HG03565 (cell line): ENCODE data around the gene GLMP.
A peak's percentile ranks its signal among the peaks of the same experiment; 100 is the strongest.

Experiments
- ATAC-seq: cut with Tn5 transposase; IDR thresholded peaks from one replicate; pipeline ENCODE4 v1.9.1; 2021; ENCODE audit warnings: mild to moderate bottlenecking, moderate library complexity; ENCODE audit not compliant: unreplicated experiment

GLMP gene

DNA sequence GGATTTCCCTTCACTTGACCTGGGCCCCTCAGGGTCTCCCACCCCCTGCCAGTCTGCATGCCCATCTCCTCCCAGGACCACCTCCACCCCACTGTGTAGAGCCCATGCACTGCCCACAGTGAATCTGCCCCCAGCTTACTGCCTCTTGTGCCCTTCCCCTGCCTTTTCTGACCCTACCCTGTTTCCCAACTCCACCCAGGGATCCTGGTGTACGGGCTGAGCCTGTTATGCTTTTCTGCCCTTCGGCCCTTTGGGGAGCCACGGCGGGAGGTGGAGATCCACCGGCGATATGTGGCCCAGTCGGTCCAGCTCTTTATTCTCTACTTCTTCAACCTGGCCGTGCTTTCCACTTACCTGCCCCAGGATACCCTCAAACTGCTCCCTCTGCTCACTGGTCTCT is 9.4 kb downstream of the GLMP start:
- ATAC-seq: no peak

DNA sequence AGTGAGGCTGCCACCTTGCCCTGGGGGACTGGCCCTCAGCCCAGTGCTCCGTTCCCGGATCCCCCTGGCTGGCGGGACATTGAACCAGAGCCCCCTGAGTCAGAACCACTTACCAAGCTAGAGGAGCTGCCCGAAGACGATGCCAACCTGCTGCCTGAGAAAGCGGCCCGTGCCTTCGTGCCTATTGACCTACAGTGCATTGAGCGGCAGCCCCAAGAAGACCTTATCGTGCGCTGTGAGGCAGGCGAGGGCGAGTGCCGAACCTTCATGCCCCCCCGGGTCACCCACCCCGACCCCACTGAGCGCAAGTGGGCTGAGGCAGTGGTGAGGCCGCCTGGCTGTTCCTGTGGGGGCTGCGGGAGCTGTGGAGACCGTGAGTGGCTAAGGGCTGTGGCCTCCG is 10.0 kb downstream of the GLMP start:
- ATAC-seq: no peak

DNA sequence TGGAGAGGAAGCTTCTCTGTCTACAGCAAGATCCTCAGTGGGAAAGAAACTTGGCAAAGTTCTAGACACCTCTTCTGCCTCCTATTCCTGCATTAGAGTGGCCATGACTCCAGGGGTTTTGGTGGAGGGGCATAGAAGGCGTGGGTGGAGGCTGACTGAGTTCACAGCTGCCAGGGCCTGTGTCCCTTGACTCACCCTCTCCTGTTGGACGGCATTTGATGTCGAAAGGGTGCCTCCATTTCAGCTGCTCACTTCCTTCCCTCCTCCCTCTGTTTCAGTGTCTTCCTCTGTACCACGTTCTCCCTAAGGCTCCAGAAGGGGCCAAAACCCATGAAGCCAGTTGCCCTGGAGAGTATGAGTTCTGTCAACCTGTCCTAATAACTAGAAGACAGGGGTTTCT is 10.7 kb downstream of the GLMP start:
- no peak for ATAC-seq

DNA sequence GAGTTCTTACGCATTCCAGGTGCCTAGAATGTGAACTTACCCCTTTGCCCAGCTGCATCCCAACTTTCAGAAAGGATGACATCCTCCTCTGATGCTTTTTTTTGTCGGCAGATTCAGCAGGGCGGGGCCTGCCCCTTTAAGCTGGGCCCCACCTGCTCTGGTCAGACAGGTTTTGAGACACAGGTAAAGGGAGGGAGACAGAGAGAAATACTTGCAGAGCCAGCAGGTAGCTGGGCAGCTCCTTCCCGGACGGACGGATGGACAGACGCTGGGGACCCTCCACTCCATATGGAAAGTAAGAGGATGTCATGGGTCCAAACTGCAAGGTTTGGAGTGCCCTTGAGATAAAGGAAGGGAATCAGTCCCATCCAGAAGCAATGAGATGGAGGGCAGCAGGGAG is 11.4 kb downstream of the GLMP start, which contains the start of gene TMEM79:
Gene TMEM79, plus strand, starts transcription at position 214 of the 400 bp plus-strand sequence. CDS start 902 bp downstream, outside the sequence.
- ATAC-seq: no peak

DNA sequence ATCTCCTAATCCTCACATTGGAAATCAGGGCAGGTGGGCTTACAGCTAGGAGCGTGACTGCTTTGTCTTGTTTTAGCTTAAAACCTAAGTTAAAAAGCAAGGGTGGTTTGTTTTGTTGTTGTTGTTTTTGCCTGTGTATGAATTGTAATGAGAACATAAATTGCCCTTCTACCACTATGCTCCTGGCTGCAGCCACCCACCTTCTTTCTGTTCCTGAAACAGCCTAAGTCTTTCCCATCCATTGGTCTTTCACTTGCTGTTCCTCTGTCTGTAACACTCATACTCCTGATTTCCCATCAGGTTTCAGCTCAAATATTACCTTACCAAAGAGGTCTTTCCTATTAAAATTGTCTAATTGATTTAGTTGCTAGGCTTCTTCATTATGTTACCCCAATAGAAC is 12.0 kb downstream of the GLMP start:
- no peak for ATAC-seq

DNA sequence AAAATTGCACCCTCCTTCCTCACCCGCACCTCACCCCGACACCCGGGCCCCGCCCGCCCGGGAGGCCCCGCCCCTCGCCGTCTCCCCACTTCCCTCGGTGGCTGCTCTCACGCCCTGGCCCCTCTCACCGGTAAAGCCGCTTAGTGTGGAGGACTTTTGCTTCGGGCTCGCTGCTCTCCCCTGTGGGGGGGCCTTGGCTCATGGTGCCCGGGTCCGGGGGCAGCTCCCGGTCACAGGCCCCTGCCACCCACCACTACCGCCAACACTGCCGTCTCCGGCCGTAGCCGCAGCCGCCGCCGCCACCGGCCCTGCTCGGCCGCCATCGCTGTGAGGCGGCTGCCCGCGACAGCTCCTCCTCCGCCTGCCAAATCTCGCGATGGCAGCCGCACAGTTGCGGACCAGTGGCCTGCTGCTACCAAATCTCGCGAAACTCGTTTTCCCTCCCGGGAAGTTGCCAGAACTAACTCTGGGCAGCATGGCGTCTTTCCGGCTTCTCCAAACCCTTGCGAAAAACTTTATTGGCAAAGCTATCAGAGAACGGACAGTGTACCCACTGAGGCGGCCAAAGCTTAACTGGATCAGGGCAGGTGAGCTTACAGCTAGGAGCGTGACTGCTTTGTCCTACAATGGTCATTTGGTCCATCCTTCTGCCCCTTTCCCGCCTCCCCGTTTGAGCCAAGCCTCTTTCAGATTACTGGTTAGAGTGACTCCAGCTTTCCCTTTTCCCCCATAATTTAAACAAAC is 12.8 kb downstream of the GLMP start, which contains the start of gene SMG5:
Gene SMG5, minus strand, starts transcription at position 347 of the 744 bp plus-strand sequence. Its CDS starts 145 bp downstream, at position 202.
- ATAC-seq: peak; percentile 65

DNA sequence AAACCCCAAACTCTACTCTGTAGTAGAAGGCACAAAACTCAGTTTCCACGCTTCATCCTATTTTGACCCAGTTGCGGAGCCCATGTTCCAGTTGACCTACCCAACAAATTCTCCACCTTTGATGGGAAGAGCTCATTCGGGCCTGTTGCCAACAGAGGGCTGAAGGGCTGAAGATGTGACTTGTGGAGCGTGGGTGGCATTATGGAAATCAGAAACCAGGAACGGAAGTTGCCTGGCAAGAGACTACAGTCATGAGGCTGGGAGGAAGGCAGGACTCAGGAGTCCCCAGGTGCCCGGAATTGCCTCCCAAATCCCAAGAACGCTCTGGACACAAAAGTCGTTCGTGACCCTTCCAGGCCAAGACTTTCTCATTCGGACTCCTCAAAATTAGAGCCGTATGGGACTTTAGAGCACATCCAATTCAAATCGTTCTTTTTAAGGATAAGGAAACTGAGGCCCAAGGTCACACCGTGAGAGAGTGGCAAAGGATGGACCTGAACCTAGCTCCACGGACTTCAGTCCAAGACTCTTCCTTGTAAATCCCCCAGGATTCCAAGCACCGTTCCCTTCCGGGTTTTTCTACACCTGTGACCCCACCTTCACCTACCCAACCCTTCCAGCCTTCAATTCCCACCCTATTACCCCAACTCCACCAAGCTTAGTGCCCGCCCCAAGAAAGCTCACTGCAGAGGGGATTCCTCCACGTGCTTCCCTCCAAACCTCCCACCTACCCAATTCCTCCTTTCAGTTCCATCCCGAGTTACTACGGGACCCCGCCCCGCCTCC is 13.6 kb downstream of the GLMP start:
- ATAC-seq: no peak

DNA sequence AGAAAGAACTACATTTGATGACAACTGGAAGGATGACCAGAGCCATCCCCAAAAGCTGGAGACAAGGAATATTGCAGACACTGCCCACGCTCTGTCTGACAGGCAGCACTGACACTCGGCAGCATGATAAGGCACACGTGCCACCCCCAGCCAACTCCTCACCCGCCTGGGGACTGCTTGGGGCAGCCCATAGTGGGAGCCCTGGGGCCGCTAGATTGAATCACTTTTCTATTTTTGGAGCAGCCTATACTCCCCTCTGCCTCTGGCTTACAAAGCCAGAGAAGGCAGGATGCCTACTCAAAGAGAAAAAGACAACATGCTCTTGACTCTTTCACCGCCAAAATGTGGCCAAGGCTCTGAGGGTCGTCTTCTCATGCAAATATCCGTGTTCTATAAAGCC is 14.2 kb downstream of the GLMP start:
- peak; percentile 33 for ATAC-seq

DNA sequence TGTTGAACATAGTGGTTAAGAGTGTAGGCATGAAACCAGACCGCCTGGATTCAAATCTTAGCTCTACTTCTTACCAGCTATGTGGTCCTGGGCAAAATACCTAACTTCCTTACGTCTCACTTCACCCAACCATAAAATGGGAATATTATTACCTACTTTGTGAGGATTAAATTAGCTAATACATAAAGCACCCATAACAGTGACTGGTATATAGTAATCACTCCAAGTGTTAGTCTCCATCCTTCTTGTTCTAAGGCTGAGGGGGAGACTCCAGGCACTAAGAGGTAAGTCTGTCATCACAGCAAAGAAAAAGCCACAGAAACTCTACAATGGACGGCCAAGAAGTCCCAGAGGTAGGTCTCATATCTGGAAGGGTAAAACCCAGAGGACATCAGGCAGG is 15.6 kb downstream of the GLMP start:
- ATAC-seq: no peak

DNA sequence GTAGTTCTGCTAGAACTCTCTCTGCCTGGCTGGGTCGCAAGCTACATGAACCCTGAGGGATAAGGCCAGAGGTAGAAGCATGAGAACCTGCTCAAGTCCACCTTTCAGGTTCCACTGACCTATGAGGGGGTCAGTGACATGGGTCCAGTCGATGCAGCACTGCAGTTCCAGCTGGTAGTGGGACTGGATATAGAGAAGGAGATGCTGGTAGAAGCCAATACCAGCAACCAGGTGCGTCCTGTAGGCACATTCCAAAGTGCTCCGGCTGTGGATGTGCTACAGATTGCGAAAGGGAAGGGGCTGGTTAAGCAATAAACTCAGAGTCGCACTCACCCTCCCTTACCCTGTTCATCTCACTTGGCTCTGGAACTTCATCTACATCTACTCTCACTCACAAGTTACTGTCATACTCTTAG is 18.5 kb downstream of the GLMP start:
- no peak for ATAC-seq

DNA sequence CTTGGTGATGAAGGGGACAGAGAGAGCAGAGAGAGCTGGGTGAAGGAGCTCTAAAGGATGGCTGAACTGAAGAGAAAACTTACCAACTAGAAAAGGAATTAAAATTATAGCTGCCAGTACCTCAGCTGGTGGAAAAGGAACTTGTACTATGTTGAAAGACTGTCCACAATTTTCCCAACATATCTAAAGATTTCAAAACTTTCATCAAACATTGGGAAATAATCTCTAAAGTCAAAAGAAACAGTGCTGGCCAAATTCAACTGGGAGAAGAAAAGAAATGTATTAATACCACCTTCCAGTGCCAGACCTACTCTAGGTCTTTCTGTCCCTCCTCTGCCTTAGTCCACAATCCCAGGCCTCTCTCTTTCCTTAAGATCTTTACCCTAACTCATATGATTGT is 18.9 kb downstream of the GLMP start:
- no peak for ATAC-seq

DNA sequence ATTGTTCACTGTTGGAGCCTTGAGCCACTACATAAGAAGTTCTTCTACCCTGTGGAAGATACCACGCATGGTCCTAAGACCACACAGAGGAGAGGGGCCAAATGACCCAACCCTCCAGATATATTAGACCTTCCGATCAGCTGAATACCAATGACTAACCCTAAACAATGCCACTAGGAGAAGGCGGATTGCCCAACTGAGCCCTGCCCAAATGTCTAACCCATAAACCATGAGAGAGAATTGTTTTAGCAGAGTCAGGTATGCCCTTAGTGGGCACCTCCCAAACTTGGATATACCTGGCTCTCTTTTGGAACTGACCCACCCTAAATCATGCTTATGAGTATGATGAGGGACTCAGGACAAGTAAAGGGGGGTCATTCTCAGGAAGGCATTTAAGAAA is 25.2 kb downstream of the GLMP start:
- no peak for ATAC-seq

DNA sequence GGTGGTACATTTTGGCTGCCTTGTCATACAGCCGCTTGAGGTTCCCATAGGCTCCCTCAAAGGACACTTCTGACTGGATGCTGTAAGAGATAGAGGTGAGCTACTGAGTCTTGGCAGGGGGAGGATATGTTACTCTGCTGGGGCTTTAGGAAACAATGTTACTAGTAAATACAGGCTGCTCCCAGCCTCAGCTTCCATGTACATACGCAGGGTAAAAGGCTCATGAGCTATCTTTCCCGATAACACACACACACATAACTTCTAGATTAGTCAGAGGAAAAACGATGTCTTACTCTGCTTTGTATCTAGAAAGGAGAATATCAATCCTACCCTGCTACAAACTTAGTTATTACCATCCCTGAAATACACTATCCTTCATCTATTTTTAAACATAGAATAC is 27.1 kb downstream of the GLMP start:
- ATAC-seq: no peak

DNA sequence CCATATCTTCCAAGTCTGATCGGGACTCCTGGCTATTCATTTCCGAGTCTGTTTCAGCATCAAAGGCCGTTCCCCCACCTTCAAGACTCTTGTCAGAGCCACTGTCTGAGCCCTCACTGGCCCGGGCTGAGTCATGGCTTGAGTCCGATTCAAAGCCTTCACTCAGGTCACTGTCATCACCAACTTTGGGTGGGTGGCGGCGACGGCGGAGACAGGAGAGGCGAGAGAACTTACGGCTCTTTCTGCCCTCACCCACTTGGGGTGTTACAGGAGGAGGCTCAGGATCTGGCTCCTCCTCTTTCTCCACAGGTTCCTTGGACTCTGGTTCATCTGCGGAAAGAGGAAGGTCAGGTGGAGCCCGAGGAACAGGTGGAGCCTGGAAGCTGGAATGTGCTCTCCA is 29.4 kb downstream of the GLMP start:
- no peak for ATAC-seq

DNA sequence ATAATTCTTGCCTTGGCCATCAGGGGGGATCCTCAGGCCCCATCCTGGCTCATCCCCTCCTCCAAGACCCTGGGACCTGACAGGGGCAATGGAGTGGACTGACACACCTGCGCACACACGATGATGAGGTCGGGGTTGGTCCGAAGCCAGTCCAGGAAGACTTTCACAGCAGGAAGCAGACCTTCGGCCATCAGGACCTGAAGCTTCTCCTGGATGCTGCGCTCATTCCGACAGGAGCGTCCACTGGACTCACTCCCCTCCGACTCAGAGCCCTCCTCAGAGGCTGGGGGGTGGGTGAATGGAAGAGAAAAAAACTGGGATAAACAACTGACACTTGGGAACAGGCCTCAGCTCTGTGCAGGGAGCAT is 32.2 kb downstream of the GLMP start:
- ATAC-seq: no peak

DNA sequence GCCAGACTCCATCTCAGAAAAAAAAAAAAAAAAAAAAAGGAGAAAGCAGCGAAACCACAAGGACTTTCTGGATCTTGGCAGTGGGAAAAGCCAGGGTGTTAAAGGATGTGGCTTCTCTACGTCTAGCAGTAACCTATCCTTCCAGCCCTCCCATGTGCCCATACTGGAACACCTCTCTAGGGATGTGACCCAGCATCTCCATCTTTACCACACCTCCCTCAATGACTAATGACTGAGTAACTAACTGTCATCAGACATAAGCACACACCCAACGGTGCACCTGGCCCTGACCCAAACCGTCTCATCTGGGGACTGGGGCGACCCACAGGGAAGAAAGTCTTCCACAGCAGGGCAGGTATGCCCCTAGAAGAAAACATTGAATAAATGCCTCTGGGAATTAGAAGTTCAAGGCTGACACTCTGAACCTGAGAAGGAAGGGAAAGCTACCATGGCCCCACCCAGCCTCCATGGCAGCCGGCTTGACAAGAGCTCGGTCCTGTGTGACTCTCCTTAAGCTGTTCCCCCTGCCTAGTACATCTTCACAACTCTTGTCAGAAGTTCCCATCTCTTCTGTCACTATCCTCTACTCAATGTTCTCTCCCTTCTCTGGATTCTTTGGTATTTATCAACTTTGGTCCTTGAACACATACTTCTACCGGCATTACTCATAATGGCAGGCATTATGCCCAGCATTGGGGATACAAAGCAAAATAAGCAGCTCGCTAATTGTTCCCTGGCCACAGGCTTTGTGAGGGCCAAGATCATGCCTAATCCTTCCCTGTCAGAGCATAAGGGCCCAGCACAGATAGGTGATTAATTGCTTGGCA is 32.8 kb downstream of the GLMP start:
- no peak for ATAC-seq

DNA sequence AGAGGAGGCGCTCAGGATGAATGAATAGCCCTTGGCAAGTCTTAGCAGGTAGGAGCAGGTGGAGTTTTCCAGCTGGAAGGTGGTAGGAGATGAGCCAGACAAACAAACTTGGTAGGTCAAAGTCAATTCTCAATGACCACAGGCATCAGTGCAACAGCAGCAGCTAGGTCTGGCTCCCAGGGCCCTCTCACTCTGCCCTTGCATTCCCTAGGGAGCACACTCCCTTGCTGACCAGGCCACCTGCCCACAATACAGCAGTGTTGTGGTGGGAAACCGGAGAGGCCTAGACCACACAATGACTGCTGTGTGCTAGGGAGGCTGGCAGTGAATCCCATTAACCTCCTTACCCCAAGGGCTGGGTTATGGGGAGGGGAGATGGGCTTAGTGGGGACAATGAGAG is 34.6 kb downstream of the GLMP start:
- no peak for ATAC-seq

DNA sequence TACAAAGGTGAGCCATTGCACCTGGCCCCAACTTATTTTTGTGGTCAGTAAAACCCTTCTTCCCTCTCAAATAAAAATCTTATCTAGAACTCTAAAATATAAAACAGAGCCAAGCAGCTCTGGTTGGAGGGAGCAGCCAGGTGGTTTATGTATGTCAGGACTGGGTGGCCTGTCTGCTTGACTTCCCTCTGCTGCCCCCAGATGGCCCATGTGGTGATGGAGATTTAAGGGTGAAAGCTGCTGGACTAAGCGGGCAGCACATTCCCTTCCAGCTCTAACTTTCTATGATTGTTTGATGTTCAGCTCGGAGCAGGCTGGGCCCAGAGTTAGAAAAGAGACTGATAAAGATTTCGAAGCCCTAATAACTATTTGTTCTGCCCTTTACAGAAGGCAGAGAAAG is 35.7 kb downstream of the GLMP start:
- ATAC-seq: no peak

DNA sequence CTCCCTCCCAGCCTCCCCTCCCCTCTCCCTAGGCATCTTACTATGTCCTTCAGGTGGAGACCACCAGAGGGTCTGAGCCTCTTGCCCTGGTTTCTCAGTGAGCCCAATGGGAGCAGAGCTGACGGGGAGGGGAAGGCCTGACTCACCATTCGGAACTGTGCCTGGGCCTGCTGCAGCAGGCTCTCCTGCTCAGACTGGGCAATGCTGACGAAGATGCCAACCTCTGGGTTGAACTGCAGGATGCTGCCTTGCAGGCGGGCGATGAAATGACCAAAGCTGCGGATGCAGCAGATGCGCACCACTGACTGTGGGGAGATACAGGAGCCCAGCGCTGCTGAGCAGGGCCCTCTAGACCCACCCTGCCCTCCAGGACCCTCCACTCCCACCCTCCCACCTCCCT is 36.6 kb downstream of the GLMP start:
- ATAC-seq: no peak

DNA sequence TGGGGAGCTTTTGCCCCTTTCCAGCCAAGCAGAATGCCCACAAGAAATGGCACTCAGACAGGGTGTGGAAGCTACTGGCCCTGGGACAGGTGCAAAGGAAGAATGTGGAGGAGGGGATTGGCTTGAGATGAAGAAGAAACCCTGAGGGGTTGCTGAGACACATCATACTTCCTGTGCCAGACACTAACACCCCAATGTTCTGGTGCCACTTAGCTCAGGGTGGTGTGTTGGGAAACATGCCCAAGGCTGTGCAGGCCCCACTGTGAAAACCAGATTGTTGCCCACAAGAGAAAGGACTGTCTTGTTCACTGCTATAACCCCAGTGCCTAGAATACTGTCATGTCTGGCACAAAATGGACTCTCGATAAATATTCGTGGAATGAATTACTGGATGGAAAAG is 37.8 kb downstream of the GLMP start:
- no peak for ATAC-seq

DNA sequence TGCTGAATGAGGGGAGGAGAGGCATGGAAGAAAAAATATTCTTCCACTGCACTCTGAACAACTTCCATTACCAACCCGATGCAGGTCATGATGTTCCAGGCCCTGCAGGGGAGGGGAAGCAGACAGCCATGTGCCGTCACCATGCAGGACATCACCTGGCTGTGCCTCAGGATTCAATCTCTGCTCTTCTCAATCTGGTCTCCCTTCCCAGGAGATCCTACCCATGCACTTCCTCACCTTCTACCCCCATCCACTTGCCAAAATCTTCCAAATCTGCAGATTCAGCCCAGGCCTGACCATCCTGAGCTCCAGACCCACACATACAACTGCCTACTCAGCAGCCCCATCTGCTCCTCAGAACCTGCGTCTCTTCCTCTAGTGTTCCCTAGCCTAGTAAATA is 41.8 kb downstream of the GLMP start:
- no peak for ATAC-seq
